HG03565 (cell line): ENCODE results near the gene RAD23A.

Source experiments
- ATAC-seq: cut with Tn5 transposase; IDR thresholded peaks from one replicate; pipeline ENCODE4 v1.9.1; 2021; ENCODE audit warnings: mild to moderate bottlenecking, moderate library complexity; ENCODE audit not compliant: unreplicated experiment

Gene RAD23A

GRCh38 chr19:13002166-13002898 lies 56.7 kb downstream of the RAD23A start:
- no peak for ATAC-seq

GRCh38 chr19:13003081-13003480 lies 57.4 kb downstream of the RAD23A start:
- no peak for ATAC-seq
